ENCODE results near the gene APOL1.
A peak's percentile ranks its signal among the peaks of the same experiment; 100 is the strongest.
"Not testable (repeated sequence)": the region's sequence is repeated elsewhere in the genome, so short reads cannot be mapped to it uniquely, and the experiment has no call there.

The APOL1 gene

GRCh38 chr22:36277482-36278291 lies 24.8 kb downstream of the APOL1 start:
- peak; percentile 74 for DNase-seq

DNA sequence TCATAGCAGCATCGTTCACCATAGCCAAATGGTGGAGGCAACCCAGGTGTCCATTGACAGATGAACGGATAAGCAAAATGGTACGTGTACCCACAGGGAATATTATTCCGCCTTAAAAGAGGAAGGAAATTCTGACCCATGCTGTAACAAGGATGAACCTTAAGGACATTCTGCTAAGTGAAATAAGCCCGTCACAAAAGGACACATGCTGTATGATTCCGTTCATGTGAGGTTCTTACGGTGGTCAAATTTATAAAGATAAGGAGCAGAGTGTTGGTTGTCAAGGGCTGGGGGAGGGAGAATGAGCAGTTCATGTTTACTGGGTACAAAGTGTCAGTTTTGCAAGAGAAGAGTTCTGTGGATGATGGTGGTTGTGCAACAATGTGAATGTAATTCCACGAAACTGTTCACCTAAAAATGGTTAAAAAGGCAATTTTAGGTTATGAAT lies 26.3 kb downstream of the APOL1 start:
- DNase-seq: no peak

DNA sequence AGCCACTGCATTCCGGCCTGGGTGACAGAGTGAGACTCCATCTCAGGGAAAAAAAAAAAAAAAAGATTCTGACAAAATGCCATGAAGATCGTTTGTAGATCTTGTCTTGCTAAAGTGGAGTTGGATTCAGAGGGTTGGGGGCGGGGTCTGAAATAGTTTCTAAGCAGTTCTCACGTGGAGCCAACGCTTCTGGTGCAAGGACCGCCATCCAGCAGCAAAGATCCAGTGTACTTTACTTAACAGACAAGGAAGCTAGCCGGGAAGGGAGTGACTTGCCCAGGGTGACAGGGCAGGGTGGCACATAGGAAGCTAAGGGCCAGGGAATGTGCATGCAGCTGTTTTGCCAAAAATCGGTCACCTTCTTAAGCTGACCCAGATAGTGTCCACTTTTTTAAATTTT lies 27.4 kb downstream of the APOL1 start:
- no peak for DNase-seq

DNA sequence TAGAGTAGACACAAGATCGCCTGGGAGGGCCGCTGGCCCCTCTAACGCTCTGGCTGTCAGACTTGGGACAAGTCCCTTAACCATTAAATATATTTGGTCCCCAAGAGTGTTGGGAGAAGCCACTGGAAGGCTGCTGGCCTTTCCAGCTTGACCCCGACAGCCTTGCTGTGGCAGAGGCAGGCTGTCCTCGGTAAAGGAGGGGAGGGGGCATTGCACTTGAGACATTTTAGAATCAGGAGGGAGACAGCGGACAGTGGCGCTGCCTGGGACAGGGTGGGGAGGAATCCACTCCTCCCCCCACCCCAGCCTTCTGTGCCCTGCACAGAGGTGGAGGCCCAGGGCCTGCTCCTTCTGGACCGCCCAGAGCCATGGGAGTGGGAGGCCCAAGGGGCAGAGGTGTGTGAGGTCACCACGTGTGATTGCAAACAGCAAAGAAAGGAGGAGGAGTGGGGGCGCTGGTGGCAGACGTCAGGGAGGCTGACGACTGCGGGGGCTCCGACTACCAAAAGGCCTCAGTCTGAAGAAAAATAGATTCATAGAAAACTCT lies 28.9 kb downstream of the APOL1 start:
- DNase-seq: no peak

- DNase-seq: no peak
These were observed 29.4 kb downstream of the APOL1 start for GRCh38 chr22:36282328-36282831.

GRCh38 chr22:36284171-36284571 lies 31.2 kb downstream of the APOL1 start:
- no peak for DNase-seq

DNA sequence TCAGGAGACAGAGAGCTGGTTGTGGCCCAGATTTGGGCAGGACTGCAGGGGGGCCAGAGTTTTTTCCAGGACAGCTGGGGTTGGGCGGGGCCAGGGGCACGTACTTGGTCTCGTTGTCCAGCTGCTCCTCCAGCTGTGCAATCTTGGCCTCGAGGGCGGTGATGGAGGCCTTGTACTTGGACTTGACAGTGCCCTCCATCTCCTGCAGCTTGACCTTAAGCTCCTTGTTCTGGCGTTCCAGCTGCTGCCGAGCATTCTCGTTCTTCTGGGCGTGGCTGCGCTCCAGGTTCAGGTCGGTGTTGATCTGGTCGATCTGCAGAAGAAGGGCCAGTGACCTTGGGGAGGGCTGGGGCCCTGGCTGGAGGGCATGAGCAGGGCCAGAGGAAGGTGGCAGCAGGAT lies 32.1 kb downstream of the APOL1 start:
- no peak for DNase-seq

GRCh38 chr22:36285545-36285944 lies 32.6 kb downstream of the APOL1 start:
- no peak for DNase-seq

DNA sequence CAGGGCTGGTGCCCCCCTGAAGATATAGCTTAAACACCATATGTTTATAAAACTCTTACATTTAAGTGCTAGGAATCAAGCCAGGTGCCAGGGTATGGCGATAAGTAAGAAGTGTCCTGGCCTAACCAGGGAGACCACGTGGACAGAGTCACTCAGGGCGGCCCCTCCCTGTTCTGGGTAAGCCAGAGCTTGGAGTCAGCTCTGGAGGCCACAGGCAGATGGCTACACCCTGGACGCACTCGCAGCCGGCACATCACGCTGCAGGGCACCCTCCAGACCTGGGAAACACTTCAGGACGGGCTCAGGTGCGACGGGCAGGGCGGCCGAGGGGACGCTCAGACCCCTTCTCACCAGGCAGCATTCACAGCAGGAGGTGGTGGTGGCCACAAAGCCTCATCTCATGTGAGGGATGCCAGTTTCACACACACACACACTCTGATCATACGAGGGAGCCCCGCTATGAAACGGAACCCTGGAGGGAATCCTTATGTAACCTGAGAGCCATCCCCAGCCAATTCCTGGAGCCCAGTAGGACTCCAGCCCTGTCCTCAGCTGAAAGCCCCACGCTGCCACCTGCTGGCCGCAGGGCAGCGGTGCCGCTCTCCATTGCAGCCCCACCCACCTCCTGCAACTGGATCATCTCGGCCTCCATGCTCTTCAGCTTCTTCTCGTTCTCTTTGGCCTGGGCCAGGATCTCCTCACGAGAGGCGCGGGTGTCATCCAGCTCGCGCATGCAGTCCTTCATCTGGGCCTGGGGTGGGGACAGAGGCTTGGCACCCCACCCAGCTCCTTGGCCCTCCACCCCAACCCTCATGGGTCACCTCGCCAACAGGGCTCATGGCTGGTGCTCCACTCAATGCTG lies 33.4 kb downstream of the APOL1 start:
- peak; percentile 74 for DNase-seq

- no peak for DNase-seq
These were observed 35.1 kb downstream of the APOL1 start for GRCh38 chr22:36287881-36288515.

DNA sequence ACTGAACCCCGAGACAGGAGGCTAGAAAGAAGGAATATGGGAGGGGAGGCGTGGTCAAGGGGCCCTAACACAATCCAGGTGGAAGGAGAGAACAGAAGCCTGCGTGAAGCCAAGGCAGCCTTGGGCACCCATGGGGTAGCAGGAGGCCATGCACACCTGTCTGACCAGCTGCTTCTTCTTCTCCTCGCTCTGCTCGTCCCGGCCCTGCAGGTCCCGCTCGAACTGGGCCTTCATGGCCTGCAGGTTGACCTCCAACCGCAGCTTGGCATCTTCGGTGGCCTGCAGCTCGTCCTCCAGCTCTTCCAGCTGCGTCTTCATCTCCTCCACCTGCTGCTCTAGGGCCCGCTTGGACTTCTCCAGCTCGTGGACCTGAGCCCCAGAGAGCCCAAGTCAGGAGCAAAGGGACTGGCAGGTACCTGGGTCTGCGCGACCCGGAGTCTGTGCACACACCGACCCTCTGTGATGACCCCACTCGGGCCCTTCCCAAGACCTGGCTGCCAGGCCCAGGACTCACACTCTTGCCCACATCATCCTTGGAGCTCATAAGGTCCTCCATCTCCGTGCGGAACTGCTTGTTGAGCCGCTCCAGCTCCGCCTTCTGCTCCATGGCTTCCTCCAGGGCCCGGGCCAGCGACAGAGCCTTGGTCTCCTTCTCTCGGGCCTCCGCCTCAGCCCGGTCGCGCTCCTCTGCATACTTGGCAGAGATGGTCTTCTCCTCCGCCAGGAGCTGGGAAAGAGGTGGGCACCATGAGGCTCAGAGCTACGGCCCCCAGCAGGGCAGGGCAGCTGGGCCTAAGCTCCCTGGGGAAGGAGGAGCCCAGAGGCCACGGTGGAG lies 35.9 kb downstream of the APOL1 start:
- no peak for DNase-seq

- no peak for DNase-seq
These were observed 36.5 kb downstream of the APOL1 start for GRCh38 chr22:36289406-36289870.

- not testable (repeated sequence) for DNase-seq
These were observed 37.0 kb downstream of the APOL1 start for GRCh38 chr22:36289948-36290371.

DNA sequence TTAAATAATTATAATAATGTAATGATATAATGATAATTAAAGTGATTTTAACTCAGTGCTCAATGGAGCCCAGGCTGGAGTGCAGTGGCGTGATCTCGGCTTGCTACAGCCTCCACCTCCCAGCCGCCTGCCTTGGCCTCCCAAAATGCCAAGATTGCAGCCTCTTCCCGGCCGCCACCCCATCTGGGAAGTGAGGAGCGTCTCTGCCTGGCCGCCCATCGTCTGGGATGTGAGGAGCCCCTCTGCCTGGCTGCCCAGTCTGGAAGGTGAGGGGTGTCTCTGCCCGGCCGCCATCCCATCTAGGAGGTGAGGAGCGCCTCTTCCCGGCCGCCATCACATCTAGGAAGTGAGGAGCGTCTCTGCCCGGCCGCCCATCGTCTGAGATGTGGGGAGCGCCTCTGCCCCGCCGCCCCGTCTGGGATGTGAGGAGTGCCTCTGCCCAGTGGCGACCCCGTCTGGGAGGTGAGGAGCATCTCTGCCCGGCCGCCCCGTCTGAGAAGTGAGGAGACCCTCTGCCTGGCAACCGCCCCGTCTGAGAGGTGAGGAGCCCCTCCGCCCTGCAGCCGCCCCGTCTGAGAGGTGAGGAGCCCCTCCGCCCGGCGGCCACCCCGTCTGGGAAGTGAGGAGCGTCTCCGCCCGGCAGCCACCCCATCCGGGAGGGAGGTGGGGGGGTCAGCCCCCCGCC lies 37.6 kb downstream of the APOL1 start:
- not testable (repeated sequence) for DNase-seq

GRCh38 chr22:36291831-36292740 lies 39.2 kb downstream of the APOL1 start:
- no peak for DNase-seq

GRCh38 chr22:36292823-36293530 lies 40.0 kb downstream of the APOL1 start:
- no peak for DNase-seq

GRCh38 chr22:36293606-36294292 lies 40.8 kb downstream of the APOL1 start:
- no peak for DNase-seq

GRCh38 chr22:36294293-36294620 lies 41.3 kb downstream of the APOL1 start:
- no peak for DNase-seq

DNA sequence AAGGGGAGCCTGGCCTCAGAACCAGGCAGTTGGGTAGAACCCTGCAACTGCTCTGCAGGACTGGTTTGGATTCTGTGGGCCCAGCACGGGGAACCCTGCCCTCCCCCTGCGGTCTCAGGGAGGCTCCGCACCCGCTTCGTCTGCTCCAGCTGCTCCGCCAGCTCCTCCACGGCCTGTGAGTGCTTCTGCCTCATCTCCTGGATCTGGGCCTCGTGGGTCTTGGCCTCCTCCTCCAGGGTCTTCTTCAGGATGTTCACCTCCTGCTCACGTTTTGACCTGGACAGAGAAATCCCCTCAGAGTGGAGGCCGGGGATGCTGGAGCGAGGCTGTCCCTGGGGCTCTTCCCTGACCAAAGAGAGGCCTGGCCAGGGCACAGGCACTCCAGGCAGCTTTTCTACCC lies 41.9 kb downstream of the APOL1 start:
- DNase-seq: no peak
